H9 (cell line): ENCODE data around the gene CALM1. TPM values are rescaled to one million over a fixed set of nuclear protein-coding genes. Genes with fewer than 3 reads are reported as not detected.

Experiments used
- DNase-seq: peaks from one replicate; pipeline ENCODE4 v3.0.0-alpha.2; 2017
- H2AFZ ChIP-seq: one replicate; pipeline ENCODE4 v1.6.1; 2013; ENCODE audit warnings: mild to moderate bottlenecking, low read length, control low read depth, moderate library complexity
- H2AK5ac ChIP-seq: 2 replicates; pipeline ENCODE4 v1.6.1; 2013; ENCODE audit warnings: low read length, control low read depth, mixed read lengths; ENCODE audit not compliant: insufficient read length
- H2BK120ac ChIP-seq: one replicate; pipeline ENCODE4 v1.6.1; 2013; ENCODE audit warnings: low read depth, mild to moderate bottlenecking, low read length, control low read depth, inconsistent platforms; ENCODE audit not compliant: poor library complexity, severe bottlenecking
- H2BK12ac ChIP-seq: 2 replicates; pipeline ENCODE4 v1.6.1; 2013; ENCODE audit warnings: low read length, control low read depth, mixed read lengths, low read depth; ENCODE audit not compliant: insufficient read length
- H2BK15ac ChIP-seq: 2 replicates; pipeline ENCODE4 v1.6.1; 2013; ENCODE audit warnings: low read depth, low read length, control low read depth
- H2BK20ac ChIP-seq: one replicate; pipeline ENCODE4 v1.6.1; 2013; ENCODE audit warnings: low read depth, mild to moderate bottlenecking, low read length, control low read depth, inconsistent platforms; ENCODE audit not compliant: poor library complexity, severe bottlenecking
- H2BK5ac ChIP-seq: 2 replicates; pipeline ENCODE4 v1.6.1; 2013; ENCODE audit warnings: low read length, control low read depth, mixed read lengths; ENCODE audit not compliant: insufficient read length
- H3K14ac ChIP-seq: 2 replicates; pipeline ENCODE4 v1.6.1; 2013; ENCODE audit warnings: low read length, control low read depth; ENCODE audit not compliant: insufficient read depth
- H3K18ac ChIP-seq: 2 replicates; pipeline ENCODE4 v1.6.1; 2013; ENCODE audit warnings: low read depth, mild to moderate bottlenecking, mixed read lengths, low read length, control low read depth; ENCODE audit not compliant: insufficient read length
- H3K23ac ChIP-seq: 2 replicates; pipeline ENCODE4 v1.6.1; 2013; ENCODE audit warnings: low read length, control low read depth, mixed read lengths, low read depth; ENCODE audit not compliant: insufficient read length
- H3K23me2 ChIP-seq: 2 replicates; pipeline ENCODE4 v1.6.1; 2013; ENCODE audit warnings: low read depth, mild to moderate bottlenecking, mixed read lengths, low read length, control low read depth; ENCODE audit not compliant: insufficient read length, poor library complexity, severe bottlenecking
- H3K27ac ChIP-seq: 2 replicates; pipeline ENCODE4 v1.5.1; 2013; ENCODE audit warnings: low read length, control low read depth, mixed read lengths, low read depth; ENCODE audit not compliant: insufficient read length
- H3K27me3 ChIP-seq: 2 replicates; pipeline ENCODE4 v1.6.1; 2013; ENCODE audit warnings: low read length, control low read depth, inconsistent platforms; ENCODE audit not compliant: insufficient read depth
- H3K4ac ChIP-seq: 2 replicates; pipeline ENCODE4 v1.6.1; 2013; ENCODE audit warnings: low read depth, mild to moderate bottlenecking, control low read depth, inconsistent platforms, low read length, moderate library complexity
- H3K4me1 ChIP-seq: 2 replicates; pipeline ENCODE4 v1.6.1; 2013; ENCODE audit warnings: low read length, control low read depth, inconsistent platforms; ENCODE audit not compliant: insufficient read depth
- H3K4me2 ChIP-seq: 2 replicates; pipeline ENCODE4 v1.6.1; 2013; ENCODE audit warnings: low read length, control low read depth, mixed read lengths; ENCODE audit not compliant: insufficient read length, insufficient read depth
- H3K56ac ChIP-seq: 2 replicates; pipeline ENCODE4 v1.6.1; 2013; ENCODE audit warnings: low read depth, mild to moderate bottlenecking, mixed read lengths, low read length, control low read depth; ENCODE audit not compliant: insufficient read length
- H3K79me1 ChIP-seq: 2 replicates; pipeline ENCODE4 v1.6.1; 2013; ENCODE audit warnings: low read depth, mild to moderate bottlenecking, moderate library complexity, low read length, control low read depth, inconsistent platforms; ENCODE audit not compliant: insufficient read depth, poor library complexity, severe bottlenecking
- H3K79me2 ChIP-seq: 2 replicates; pipeline ENCODE4 v1.6.1; 2013; ENCODE audit warnings: low read length, control low read depth, inconsistent platforms; ENCODE audit not compliant: insufficient read depth
- H3K9ac ChIP-seq: 2 replicates; pipeline ENCODE4 v1.6.1; 2013; ENCODE audit warnings: low read length, control low read depth, mixed read lengths; ENCODE audit not compliant: insufficient read length; ENCODE audit errors: extremely low read depth
- H3K9me3 ChIP-seq: one replicate; pipeline ENCODE4 v1.6.1; 2013; ENCODE audit warnings: low read depth, low read length, inconsistent platforms; ENCODE audit not compliant: control insufficient read depth
- H3T11ph ChIP-seq: one replicate; pipeline ENCODE4 v1.6.1; 2013; ENCODE audit warnings: mild to moderate bottlenecking, low read length, control low read depth, inconsistent platforms
- H4K20me1 ChIP-seq: one replicate; pipeline ENCODE4 v1.6.1; 2013; ENCODE audit not compliant: control insufficient read depth, insufficient read length, insufficient read depth
- H4K5ac ChIP-seq: 2 replicates; pipeline ENCODE4 v1.6.1; 2013; ENCODE audit warnings: low read depth, mild to moderate bottlenecking, mixed read lengths, low read length, control low read depth; ENCODE audit not compliant: insufficient read length
- H4K8ac ChIP-seq: replicated peaks from 2 replicates; pipeline ENCODE4 v1.6.1; 2013; ENCODE audit warnings: low read length, control low read depth, mixed read lengths, low read depth; ENCODE audit not compliant: insufficient read length
- H4K91ac ChIP-seq: 2 replicates; pipeline ENCODE4 v1.6.1; 2013; ENCODE audit warnings: low read depth, mild to moderate bottlenecking, moderate library complexity, mixed read lengths, low read length, control low read depth; ENCODE audit not compliant: insufficient read length
- H3K27ac Mint-ChIP-seq, 3 experiments: 2 replicates in 2 of 3; 3 replicates in 1 of 3; pipeline ENCODE4 v1.8.0; 2020 to 2021; ENCODE audit warnings: mixed read lengths in 3 of 3, mild to moderate bottlenecking in 1 of 3, moderate library complexity in 1 of 3
- H3K27me3 Mint-ChIP-seq: 2 replicates; pipeline ENCODE4 v1.8.0; 2021; ENCODE audit warnings: low read depth, mild to moderate bottlenecking, moderate library complexity, mixed read lengths
- H3K36me3 Mint-ChIP-seq, 3 experiments: 2 replicates in 2 of 3; 3 replicates in 1 of 3; pipeline ENCODE4 v1.8.0; 2020 to 2021; ENCODE audit warnings: low read depth in 3 of 3, mixed read lengths in 3 of 3; ENCODE audit not compliant: insufficient read depth in 1 of 3
- H3K4me1 Mint-ChIP-seq, 2 experiments: 2 replicates each; pipeline ENCODE4 v1.8.0; 2020; ENCODE audit warnings: mixed read lengths in 2 of 2
- H3K4me3 Mint-ChIP-seq, 2 experiments: 2 replicates in 1 of 2; 3 replicates in 1 of 2; pipeline ENCODE4 v1.8.0; 2020 to 2021; ENCODE audit warnings: mild to moderate bottlenecking in 2 of 2, mixed read lengths in 2 of 2, moderate library complexity in 1 of 2
- H3K9me3 Mint-ChIP-seq, 2 experiments: 2 replicates in 1 of 2; 3 replicates in 1 of 2; pipeline ENCODE4 v1.8.0; 2020; ENCODE audit warnings: mild to moderate bottlenecking in 2 of 2, mixed read lengths in 2 of 2, moderate library complexity in 1 of 2
- CTCF ChIP-seq: fragments of 200-600 bp; sonication (generic); conservative IDR thresholded peaks from 3 replicates; pipeline ENCODE4 v1.8.0; 2021; ENCODE audit warnings: antibody characterized with exemption, mild to moderate bottlenecking
- WGBS: extraction: QIAGEN DNeasy Blood & Tissue Kit; methylation state at CpG from one replicate; pipeline ENCODE4 v1.1.7; 2013; ENCODE audit warnings: missing lambda C conversion rate, low lambda C conversion rate, mixed read lengths; ENCODE audit not compliant: insufficient read length; ENCODE audit errors: extremely low coverage; 5-methylcytosine and 5-hydroxymethylcytosine counted together
- total RNA-seq: library from RNA; stranded (reverse); gene quantifications from 2 replicates; pipeline ENCODE4 v1.2.1, GENCODE V29; 2021

The CALM1 gene
- total RNA-seq, 1 experiment from 2014 or later = 354 TPM

GRCh38 chr14:90442388-90442787 is 45.6 kb downstream of the CALM1 start:
- Histone ChIP-seq H3K27ac (no peak overlapping the region), H3K9ac (no peak overlapping the region), H3K18ac (no peak overlapping the region), H3K56ac (no peak overlapping the region), H3K79me1 (no peaks in the 10 kb centered on the region), H3K4me1 (peaks cover 6% of the 10 kb centered on the region; the same call in 1 of the 2 replicates), H3K4ac (no peak overlapping the region), H3K14ac (no peak overlapping the region), H2BK5ac (no peak overlapping the region), H4K91ac (no peak overlapping the region), H2BK15ac (no peak overlapping the region), H3K79me2 (no peaks in the 10 kb centered on the region), H2AFZ (no peak overlapping the region), H2BK12ac (no peak overlapping the region), H3K27me3 (no peaks in the 10 kb centered on the region), H4K5ac (no peak overlapping the region), H4K8ac (no peak overlapping the region), H3K4me2 (no peak overlapping the region), H3K9me3 (peaks cover 5% of the 10 kb centered on the region), H4K20me1 (no peaks in the 10 kb centered on the region), H3K23me2 (no peaks in the 10 kb centered on the region), H2BK20ac (no peak overlapping the region), H3T11ph (no peak overlapping the region), H3K23ac (no peak overlapping the region), H2BK120ac (no peak overlapping the region), H2AK5ac (no peak overlapping the region)
- Mint-ChIP-seq H3K9me3 (peaks cover 4 to 5% of the 10 kb centered on the region in 2 experiments), H3K27me3 (no peaks in the 10 kb centered on the region), H3K36me3 (0 out of 7 replicates have a peak, but pooled peaks cover 0 to 2% (median 0%) of the 10 kb centered on the region in 3 experiments), H3K4me1 (peaks cover 47 to 53% of the 10 kb centered on the region in 2 experiments), H3K4me3 (no peak overlapping the region), H3K27ac (peak overlapping the region in 1 of 3 experiments; percentile 4; a peak in 3 of 7 replicates)
- TF ChIP-seq CTCF = no peak
- DNase-seq = no peak
- no CpG with 5 or more reads among the region's 2 CpGs for WGBS
